ENCODE data around the gene ANO4.

Gene ANO4

DNA sequence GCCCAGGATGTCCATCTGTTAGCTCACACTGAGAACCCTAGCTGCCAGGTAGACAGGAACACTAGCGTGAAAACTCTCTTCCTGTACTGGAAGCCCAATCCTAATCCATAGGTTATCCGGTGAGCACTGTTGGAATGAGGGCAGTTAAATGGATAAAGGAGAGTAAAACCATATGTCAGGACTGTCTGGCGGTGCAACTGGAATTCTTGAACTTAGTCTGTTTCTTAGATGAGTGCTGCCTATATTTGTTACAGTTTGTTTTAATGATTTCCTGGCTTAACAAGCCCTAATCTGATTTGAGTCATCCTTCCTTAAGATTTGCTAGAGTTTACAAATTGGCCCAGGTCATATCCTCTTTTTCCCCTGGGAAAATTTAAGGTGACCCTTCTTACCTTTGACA lies 104.7 kb downstream of the ANO4 start:
- TF ChIP-seq Cebpa-rat (IDR thresholded peaks at IDR 0.05) = no peak
- Histone ChIP-seq H3K36me3 (no peaks in the 10 kb centered on the region), H3K9me3 (no peaks in the 10 kb centered on the region), H3K4me1 (0 out of 2 replicates have a peak, but pooled peaks cover 4% of the 10 kb centered on the region), H4K20me1 (no peaks in the 10 kb centered on the region), H3K9ac (no peak overlapping the region), H3K4me2 (no peak overlapping the region), H3K4me3 (no peak overlapping the region), H3K27ac (no peak overlapping the region), H3K27me3 (no peaks in the 10 kb centered on the region)

DNA sequence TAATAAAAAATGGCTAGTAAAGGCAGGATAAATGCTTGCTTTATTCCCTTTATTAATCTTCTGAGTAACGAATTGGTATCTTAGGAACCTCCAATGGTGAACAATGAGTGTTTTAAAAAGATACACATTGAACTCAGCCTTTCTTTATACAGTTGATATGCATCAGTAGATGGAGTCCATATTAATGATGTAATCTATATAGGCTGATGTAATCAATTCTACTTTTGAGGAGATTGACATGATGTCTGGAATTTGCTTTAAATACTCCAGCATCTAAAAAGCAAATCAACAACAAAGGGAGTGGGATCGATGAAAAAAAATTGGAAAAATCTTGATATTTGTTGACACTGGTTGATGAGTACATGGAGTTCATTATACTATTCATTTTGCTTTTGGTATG lies 106.2 kb downstream of the ANO4 start:
- Histone ChIP-seq H3K36me3 (no peaks in the 10 kb centered on the region), H3K9me3 (no peaks in the 10 kb centered on the region)
- TF ChIP-seq Cebpa-rat (IDR thresholded peaks at IDR 0.05) = no peak

DNA sequence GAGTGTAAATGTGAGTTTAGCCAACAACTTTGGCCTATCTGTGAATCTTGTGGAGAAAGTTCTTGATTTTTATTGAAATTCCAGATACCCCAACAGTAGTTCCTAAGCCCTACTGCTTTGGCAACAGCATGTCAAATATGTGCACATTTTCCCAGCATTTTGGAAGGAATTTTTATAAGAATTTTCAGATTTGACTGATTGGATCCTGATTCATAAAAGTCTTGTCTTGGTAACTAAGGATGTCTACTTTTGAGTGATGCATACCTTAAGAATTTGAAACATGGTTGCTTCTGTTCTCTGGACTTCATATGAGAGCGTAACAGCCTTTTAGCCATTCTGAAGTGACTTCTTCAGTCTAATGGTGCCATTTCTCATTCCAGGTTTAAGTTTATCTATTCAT lies 106.7 kb downstream of the ANO4 start:
- Histone ChIP-seq H3K9ac (no peak overlapping the region), H3K4me2 (no peak overlapping the region), H3K9me3 (no peaks in the 10 kb centered on the region), H4K20me1 (no peaks in the 10 kb centered on the region), H3K4me3 (no peak overlapping the region), H3K36me3 (no peaks in the 10 kb centered on the region), H3K27me3 (no peaks in the 10 kb centered on the region), H3K4me1 (0 out of 2 replicates have a peak, but pooled peaks cover 4% of the 10 kb centered on the region), H3K27ac (no peak overlapping the region)
- no peak for TF ChIP-seq Cebpa-rat (IDR thresholded peaks at IDR 0.05)

More for the DNA sequence above, 106.2 kb downstream of the ANO4 start:
- Histone ChIP-seq H3K9ac (no peak overlapping the region), H3K27me3 (no peaks in the 10 kb centered on the region), H3K4me3 (no peak overlapping the region), H3K4me2 (no peak overlapping the region), H4K20me1 (no peaks in the 10 kb centered on the region), H3K4me1 (0 out of 2 replicates have a peak, but pooled peaks cover 4% of the 10 kb centered on the region), H3K27ac (no peak overlapping the region)

DNA sequence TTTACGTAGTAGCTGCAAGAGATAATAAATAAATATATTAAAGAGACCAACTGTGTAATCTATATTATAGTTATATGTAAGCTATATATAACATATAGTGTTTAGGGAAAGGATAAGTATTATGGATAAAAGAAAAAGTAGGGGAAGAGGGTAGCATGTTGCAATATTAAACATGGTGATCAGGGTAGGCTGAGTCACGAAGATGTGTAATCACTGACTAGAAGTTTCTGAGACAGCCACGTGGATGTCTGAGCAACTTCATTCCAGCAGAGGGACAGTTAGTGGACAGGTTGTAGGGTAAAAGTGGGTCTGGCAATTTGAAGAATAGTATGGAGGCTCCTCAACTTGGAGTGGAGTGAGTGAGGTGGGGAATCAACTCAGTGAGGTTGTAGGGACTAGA lies 109.7 kb downstream of the ANO4 start:
- H3K9ac ChIP-seq = no peak overlapping the region
- no peak overlapping the region for H3K4me2 ChIP-seq
- no peaks in the 10 kb centered on the region for H3K9me3 ChIP-seq
- no peaks in the 10 kb centered on the region for H3K4me1 ChIP-seq
- no peaks in the 10 kb centered on the region for H3K36me3 ChIP-seq
- no peak overlapping the region for H3K27ac ChIP-seq
- TF ChIP-seq Cebpa-rat (IDR thresholded peaks at IDR 0.05) = no peak
- no peaks in the 10 kb centered on the region for H3K27me3 ChIP-seq
- H3K4me3 ChIP-seq = no peak overlapping the region
- no peaks in the 10 kb centered on the region for H4K20me1 ChIP-seq

DNA sequence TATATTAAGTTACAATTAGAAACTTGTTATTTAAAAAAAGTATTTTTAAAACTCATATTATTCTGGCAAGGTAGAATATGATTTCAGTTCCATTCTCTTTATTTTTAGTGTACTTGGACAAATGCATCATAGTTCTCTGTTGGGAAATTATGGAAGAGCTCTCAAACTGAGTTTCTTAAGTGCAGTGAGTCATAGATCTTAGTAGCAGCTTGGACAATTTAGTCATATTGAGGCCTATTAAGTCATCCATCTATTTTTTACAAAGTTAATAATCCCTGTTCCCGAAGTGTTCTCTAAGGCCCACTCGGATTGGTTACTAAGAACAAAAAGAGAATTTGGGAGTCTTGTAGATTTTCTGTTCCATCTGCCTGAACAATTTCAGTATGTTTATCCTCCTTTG lies 113.9 kb downstream of the ANO4 start:
- H3K4me1 ChIP-seq = no peaks in the 10 kb centered on the region
- no peaks in the 10 kb centered on the region for H3K9me3 ChIP-seq
- no peak overlapping the region for H3K4me2 ChIP-seq
- TF ChIP-seq Cebpa-rat (IDR thresholded peaks at IDR 0.05) = no peak
- H3K27ac ChIP-seq = no peak overlapping the region
- H3K36me3 ChIP-seq = no peaks in the 10 kb centered on the region
- H3K4me3 ChIP-seq = no peak overlapping the region
- no peaks in the 10 kb centered on the region for H4K20me1 ChIP-seq
- no peak overlapping the region for H3K9ac ChIP-seq
- no peaks in the 10 kb centered on the region for H3K27me3 ChIP-seq

DNA sequence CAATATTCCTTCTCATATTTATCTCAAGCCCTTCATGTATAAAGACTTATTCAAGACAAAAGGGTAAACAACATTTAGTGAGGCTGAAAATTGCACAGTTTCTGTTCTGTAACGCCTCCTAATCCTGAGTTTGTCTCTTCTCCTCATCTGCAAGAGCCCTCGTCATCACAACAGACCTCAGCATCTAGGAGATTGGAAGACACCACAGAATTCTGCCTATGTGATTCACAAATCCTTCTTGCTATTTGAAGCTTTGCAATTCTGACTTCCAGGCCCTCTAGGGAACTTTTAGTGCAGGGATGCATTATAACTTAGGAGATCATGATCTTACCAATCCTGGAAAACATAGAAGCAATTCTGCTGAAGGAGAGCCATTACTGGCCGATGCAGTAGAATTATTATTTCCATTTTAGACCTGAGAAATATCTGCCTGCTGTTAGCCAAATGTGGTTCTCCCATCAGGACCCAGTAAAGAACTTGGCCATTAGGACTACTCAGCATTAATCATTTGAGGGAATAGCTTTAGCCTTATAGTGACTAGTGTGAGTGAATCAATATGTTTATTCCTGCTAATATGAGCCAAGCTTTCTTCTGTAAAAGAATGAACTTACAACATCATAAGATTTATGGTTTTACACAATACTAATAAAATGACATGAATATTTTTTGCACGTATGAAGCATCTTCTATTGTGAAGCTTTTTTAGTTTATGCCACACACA lies 119.5 kb downstream of the ANO4 start:
- no peaks in the 10 kb centered on the region for H3K27me3 ChIP-seq
- H3K36me3 ChIP-seq = no peaks in the 10 kb centered on the region
- no peak overlapping the region for H3K9ac ChIP-seq
- no peaks in the 10 kb centered on the region for H3K9me3 ChIP-seq
- TF ChIP-seq Cebpa-rat (IDR thresholded peaks at IDR 0.05) = no peak
- H3K4me3 ChIP-seq = no peak overlapping the region
- no peaks in the 10 kb centered on the region for H3K4me1 ChIP-seq
- no peak overlapping the region for H3K27ac ChIP-seq
- no peak overlapping the region for H3K4me2 ChIP-seq
- H4K20me1 ChIP-seq = no peaks in the 10 kb centered on the region

DNA sequence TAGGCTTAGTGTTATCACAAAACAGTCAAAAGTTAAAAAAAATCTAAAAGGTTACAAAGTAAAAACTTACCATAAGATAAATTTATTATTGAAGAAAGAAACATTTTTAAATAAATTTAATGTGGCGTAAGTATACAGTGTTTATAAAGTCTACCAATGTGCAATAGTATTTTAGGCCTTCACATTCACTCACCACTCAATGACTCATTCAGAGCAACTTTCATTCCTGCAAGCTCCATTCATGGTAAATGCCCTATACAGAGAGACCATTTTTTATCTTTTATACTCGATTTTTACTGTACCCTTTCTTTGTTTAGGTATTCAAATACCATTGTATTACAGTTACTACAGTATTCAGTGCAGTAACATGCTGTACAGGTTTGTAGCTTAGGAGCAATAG lies 124.5 kb downstream of the ANO4 start:
- no peak for TF ChIP-seq Cebpa-rat (IDR thresholded peaks at IDR 0.05)
- Histone ChIP-seq H3K9ac (no peak overlapping the region), H3K27ac (no peak overlapping the region), H3K9me3 (no peaks in the 10 kb centered on the region), H3K36me3 (no peaks in the 10 kb centered on the region), H4K20me1 (no peaks in the 10 kb centered on the region), H3K27me3 (no peaks in the 10 kb centered on the region), H3K4me3 (no peak overlapping the region), H3K4me2 (no peak overlapping the region), H3K4me1 (no peaks in the 10 kb centered on the region)

DNA sequence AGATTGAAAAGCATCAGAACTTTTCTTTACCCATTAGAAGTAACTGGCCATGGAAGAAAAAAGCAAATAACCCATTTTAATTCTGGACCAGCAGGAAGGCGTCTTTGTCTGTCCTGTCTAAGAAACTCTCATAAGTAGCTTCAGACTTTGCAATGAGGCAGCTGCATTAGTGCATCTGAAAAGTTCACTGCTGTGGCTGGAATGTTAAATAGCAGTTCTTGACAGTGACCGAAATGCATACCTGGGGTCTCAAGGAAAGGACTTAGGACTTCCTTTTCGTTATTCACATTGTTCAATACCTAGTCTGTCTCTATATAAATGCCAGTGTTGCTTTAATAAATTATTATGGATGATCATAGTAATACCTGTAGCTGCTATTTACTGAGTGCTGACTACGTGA lies 125.9 kb downstream of the ANO4 start:
- Histone ChIP-seq H3K36me3 (no peaks in the 10 kb centered on the region), H4K20me1 (no peaks in the 10 kb centered on the region), H3K9ac (no peak overlapping the region), H3K27me3 (no peaks in the 10 kb centered on the region), H3K4me1 (no peaks in the 10 kb centered on the region), H3K9me3 (no peaks in the 10 kb centered on the region), H3K4me2 (no peak overlapping the region), H3K27ac (no peak overlapping the region), H3K4me3 (no peak overlapping the region)
- no peak for TF ChIP-seq Cebpa-rat (IDR thresholded peaks at IDR 0.05)

DNA sequence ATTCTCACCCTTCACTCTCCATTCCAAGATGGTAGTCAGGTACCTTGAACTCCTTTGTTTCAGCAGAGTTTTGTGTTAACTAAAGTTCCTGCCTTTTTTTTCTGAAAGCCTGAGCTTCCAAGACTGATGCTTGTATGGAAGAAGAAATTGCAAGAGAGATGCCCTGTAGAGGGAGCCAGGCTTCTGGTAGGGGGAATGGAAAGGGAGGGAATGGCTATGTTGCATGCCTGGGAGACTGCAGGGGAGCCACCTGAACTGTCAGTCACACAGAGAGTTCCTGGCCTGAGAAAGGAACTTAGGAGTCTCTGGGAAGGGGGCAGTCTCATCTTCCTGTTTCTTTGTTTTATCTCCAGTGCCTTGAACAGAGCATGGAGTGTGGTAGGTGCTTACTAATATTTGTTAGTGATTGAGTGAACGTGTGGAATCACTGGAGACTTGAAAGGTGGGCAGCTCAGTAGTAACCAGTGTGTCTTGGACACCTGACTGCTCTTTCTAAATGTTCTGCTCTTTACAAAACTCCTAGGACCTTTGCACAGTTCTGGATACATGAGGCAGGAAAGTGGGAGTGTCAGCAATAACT lies 132.2 kb downstream of the ANO4 start:
- Histone ChIP-seq H3K27ac (no peak overlapping the region), H3K27me3 (no peaks in the 10 kb centered on the region), H3K36me3 (no peaks in the 10 kb centered on the region), H3K9me3 (no peaks in the 10 kb centered on the region), H3K4me3 (no peak overlapping the region), H3K9ac (no peak overlapping the region), H4K20me1 (no peaks in the 10 kb centered on the region), H3K4me2 (no peak overlapping the region), H3K4me1 (no peaks in the 10 kb centered on the region)
- TF ChIP-seq Cebpa-rat (IDR thresholded peaks at IDR 0.05) = no peak

DNA sequence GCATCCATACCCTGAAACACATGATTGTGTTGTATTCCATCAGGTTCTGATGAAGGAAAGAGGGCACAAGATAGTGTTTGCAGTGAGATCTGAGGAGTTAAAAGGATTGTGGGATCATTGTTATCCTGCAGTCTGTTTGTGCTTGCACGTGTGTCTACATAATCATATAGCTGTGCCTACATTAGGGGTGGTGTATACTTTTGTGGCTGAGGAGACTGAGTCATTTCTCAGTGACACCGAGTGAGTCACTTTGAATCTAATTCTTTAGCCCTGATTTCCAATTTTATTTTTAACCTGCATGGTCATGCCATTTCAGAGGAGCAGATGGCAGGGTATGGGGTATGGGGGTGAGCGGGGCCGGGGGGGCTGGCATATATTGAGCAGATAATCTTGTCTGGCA lies 133.2 kb downstream of the ANO4 start:
- Histone ChIP-seq H3K36me3 (no peaks in the 10 kb centered on the region), H3K9ac (no peak overlapping the region), H4K20me1 (no peaks in the 10 kb centered on the region), H3K4me1 (no peaks in the 10 kb centered on the region), H3K9me3 (no peaks in the 10 kb centered on the region), H3K27me3 (no peaks in the 10 kb centered on the region), H3K4me3 (no peak overlapping the region), H3K27ac (no peak overlapping the region), H3K4me2 (no peak overlapping the region)
- TF ChIP-seq Cebpa-rat (IDR thresholded peaks at IDR 0.05) = no peak
